H9 (cell line): ENCODE results near the gene FOSL2. TPM values are rescaled to one million over a fixed set of nuclear protein-coding genes. Genes with fewer than 3 reads are reported as not detected.
A peak's percentile ranks its signal among the peaks of the same experiment; 100 is the strongest.

ENCODE experiments used
- DNase-seq: peaks from one replicate; pipeline ENCODE4 v3.0.0-alpha.2; 2017
- H2AFZ ChIP-seq: one replicate; pipeline ENCODE4 v1.6.1; 2013; ENCODE audit warnings: mild to moderate bottlenecking, low read length, control low read depth, moderate library complexity
- H2AK5ac ChIP-seq: 2 replicates; pipeline ENCODE4 v1.6.1; 2013; ENCODE audit warnings: low read length, control low read depth, mixed read lengths; ENCODE audit not compliant: insufficient read length
- H2BK120ac ChIP-seq: one replicate; pipeline ENCODE4 v1.6.1; 2013; ENCODE audit warnings: low read depth, mild to moderate bottlenecking, low read length, control low read depth, inconsistent platforms; ENCODE audit not compliant: poor library complexity, severe bottlenecking
- H2BK12ac ChIP-seq: 2 replicates; pipeline ENCODE4 v1.6.1; 2013; ENCODE audit warnings: low read length, control low read depth, mixed read lengths, low read depth; ENCODE audit not compliant: insufficient read length
- H2BK15ac ChIP-seq: 2 replicates; pipeline ENCODE4 v1.6.1; 2013; ENCODE audit warnings: low read depth, low read length, control low read depth
- H2BK20ac ChIP-seq: one replicate; pipeline ENCODE4 v1.6.1; 2013; ENCODE audit warnings: low read depth, mild to moderate bottlenecking, low read length, control low read depth, inconsistent platforms; ENCODE audit not compliant: poor library complexity, severe bottlenecking
- H2BK5ac ChIP-seq: 2 replicates; pipeline ENCODE4 v1.6.1; 2013; ENCODE audit warnings: low read length, control low read depth, mixed read lengths; ENCODE audit not compliant: insufficient read length
- H3K14ac ChIP-seq: 2 replicates; pipeline ENCODE4 v1.6.1; 2013; ENCODE audit warnings: low read length, control low read depth; ENCODE audit not compliant: insufficient read depth
- H3K18ac ChIP-seq: 2 replicates; pipeline ENCODE4 v1.6.1; 2013; ENCODE audit warnings: low read depth, mild to moderate bottlenecking, mixed read lengths, low read length, control low read depth; ENCODE audit not compliant: insufficient read length
- H3K23ac ChIP-seq: 2 replicates; pipeline ENCODE4 v1.6.1; 2013; ENCODE audit warnings: low read length, control low read depth, mixed read lengths, low read depth; ENCODE audit not compliant: insufficient read length
- H3K23me2 ChIP-seq: 2 replicates; pipeline ENCODE4 v1.6.1; 2013; ENCODE audit warnings: low read depth, mild to moderate bottlenecking, mixed read lengths, low read length, control low read depth; ENCODE audit not compliant: insufficient read length, poor library complexity, severe bottlenecking
- H3K27ac ChIP-seq: 2 replicates; pipeline ENCODE4 v1.5.1; 2013; ENCODE audit warnings: low read length, control low read depth, mixed read lengths, low read depth; ENCODE audit not compliant: insufficient read length
- H3K27me3 ChIP-seq: 2 replicates; pipeline ENCODE4 v1.6.1; 2013; ENCODE audit warnings: low read length, control low read depth, inconsistent platforms; ENCODE audit not compliant: insufficient read depth
- H3K4ac ChIP-seq: 2 replicates; pipeline ENCODE4 v1.6.1; 2013; ENCODE audit warnings: low read depth, mild to moderate bottlenecking, control low read depth, inconsistent platforms, low read length, moderate library complexity
- H3K4me1 ChIP-seq: 2 replicates; pipeline ENCODE4 v1.6.1; 2013; ENCODE audit warnings: low read length, control low read depth, inconsistent platforms; ENCODE audit not compliant: insufficient read depth
- H3K4me2 ChIP-seq: 2 replicates; pipeline ENCODE4 v1.6.1; 2013; ENCODE audit warnings: low read length, control low read depth, mixed read lengths; ENCODE audit not compliant: insufficient read length, insufficient read depth
- H3K56ac ChIP-seq: 2 replicates; pipeline ENCODE4 v1.6.1; 2013; ENCODE audit warnings: low read depth, mild to moderate bottlenecking, mixed read lengths, low read length, control low read depth; ENCODE audit not compliant: insufficient read length
- H3K79me1 ChIP-seq: 2 replicates; pipeline ENCODE4 v1.6.1; 2013; ENCODE audit warnings: low read depth, mild to moderate bottlenecking, moderate library complexity, low read length, control low read depth, inconsistent platforms; ENCODE audit not compliant: insufficient read depth, poor library complexity, severe bottlenecking
- H3K79me2 ChIP-seq: 2 replicates; pipeline ENCODE4 v1.6.1; 2013; ENCODE audit warnings: low read length, control low read depth, inconsistent platforms; ENCODE audit not compliant: insufficient read depth
- H3K9ac ChIP-seq: 2 replicates; pipeline ENCODE4 v1.6.1; 2013; ENCODE audit warnings: low read length, control low read depth, mixed read lengths; ENCODE audit not compliant: insufficient read length; ENCODE audit errors: extremely low read depth
- H3K9me3 ChIP-seq: one replicate; pipeline ENCODE4 v1.6.1; 2013; ENCODE audit warnings: low read depth, low read length, inconsistent platforms; ENCODE audit not compliant: control insufficient read depth
- H3T11ph ChIP-seq: one replicate; pipeline ENCODE4 v1.6.1; 2013; ENCODE audit warnings: mild to moderate bottlenecking, low read length, control low read depth, inconsistent platforms
- H4K20me1 ChIP-seq: one replicate; pipeline ENCODE4 v1.6.1; 2013; ENCODE audit not compliant: control insufficient read depth, insufficient read length, insufficient read depth
- H4K5ac ChIP-seq: 2 replicates; pipeline ENCODE4 v1.6.1; 2013; ENCODE audit warnings: low read depth, mild to moderate bottlenecking, mixed read lengths, low read length, control low read depth; ENCODE audit not compliant: insufficient read length
- H4K8ac ChIP-seq: replicated peaks from 2 replicates; pipeline ENCODE4 v1.6.1; 2013; ENCODE audit warnings: low read length, control low read depth, mixed read lengths, low read depth; ENCODE audit not compliant: insufficient read length
- H4K91ac ChIP-seq: 2 replicates; pipeline ENCODE4 v1.6.1; 2013; ENCODE audit warnings: low read depth, mild to moderate bottlenecking, moderate library complexity, mixed read lengths, low read length, control low read depth; ENCODE audit not compliant: insufficient read length
- H3K27ac Mint-ChIP-seq, 3 experiments: 2 replicates in 2 of 3; 3 replicates in 1 of 3; pipeline ENCODE4 v1.8.0; 2020 to 2021; ENCODE audit warnings: mixed read lengths in 3 of 3, mild to moderate bottlenecking in 1 of 3, moderate library complexity in 1 of 3
- H3K27me3 Mint-ChIP-seq: 2 replicates; pipeline ENCODE4 v1.8.0; 2021; ENCODE audit warnings: low read depth, mild to moderate bottlenecking, moderate library complexity, mixed read lengths
- H3K36me3 Mint-ChIP-seq, 3 experiments: 2 replicates in 2 of 3; 3 replicates in 1 of 3; pipeline ENCODE4 v1.8.0; 2020 to 2021; ENCODE audit warnings: low read depth in 3 of 3, mixed read lengths in 3 of 3; ENCODE audit not compliant: insufficient read depth in 1 of 3
- H3K4me1 Mint-ChIP-seq, 2 experiments: 2 replicates each; pipeline ENCODE4 v1.8.0; 2020; ENCODE audit warnings: mixed read lengths in 2 of 2
- H3K4me3 Mint-ChIP-seq, 2 experiments: 2 replicates in 1 of 2; 3 replicates in 1 of 2; pipeline ENCODE4 v1.8.0; 2020 to 2021; ENCODE audit warnings: mild to moderate bottlenecking in 2 of 2, mixed read lengths in 2 of 2, moderate library complexity in 1 of 2
- H3K9me3 Mint-ChIP-seq, 2 experiments: 2 replicates in 1 of 2; 3 replicates in 1 of 2; pipeline ENCODE4 v1.8.0; 2020; ENCODE audit warnings: mild to moderate bottlenecking in 2 of 2, mixed read lengths in 2 of 2, moderate library complexity in 1 of 2
- WGBS: extraction: QIAGEN DNeasy Blood & Tissue Kit; methylation state at CpG from one replicate; pipeline ENCODE4 v1.1.7; 2013; ENCODE audit warnings: missing lambda C conversion rate, low lambda C conversion rate, mixed read lengths; ENCODE audit not compliant: insufficient read length; ENCODE audit errors: extremely low coverage; 5-methylcytosine and 5-hydroxymethylcytosine counted together
- total RNA-seq: library from RNA; stranded (reverse); gene quantifications from 2 replicates; pipeline ENCODE4 v1.2.1, GENCODE V29; 2021
- TF ChIP-seq, protein P1 (sequence below): fragments of 200-600 bp; sonication (generic); conservative IDR thresholded peaks from 3 replicates; pipeline ENCODE4 v1.8.0; 2021; ENCODE audit warnings: antibody characterized with exemption, mild to moderate bottlenecking

FOSL2 gene
- total RNA-seq, 1 experiment from 2014 or later = 7.4 TPM

DNA sequence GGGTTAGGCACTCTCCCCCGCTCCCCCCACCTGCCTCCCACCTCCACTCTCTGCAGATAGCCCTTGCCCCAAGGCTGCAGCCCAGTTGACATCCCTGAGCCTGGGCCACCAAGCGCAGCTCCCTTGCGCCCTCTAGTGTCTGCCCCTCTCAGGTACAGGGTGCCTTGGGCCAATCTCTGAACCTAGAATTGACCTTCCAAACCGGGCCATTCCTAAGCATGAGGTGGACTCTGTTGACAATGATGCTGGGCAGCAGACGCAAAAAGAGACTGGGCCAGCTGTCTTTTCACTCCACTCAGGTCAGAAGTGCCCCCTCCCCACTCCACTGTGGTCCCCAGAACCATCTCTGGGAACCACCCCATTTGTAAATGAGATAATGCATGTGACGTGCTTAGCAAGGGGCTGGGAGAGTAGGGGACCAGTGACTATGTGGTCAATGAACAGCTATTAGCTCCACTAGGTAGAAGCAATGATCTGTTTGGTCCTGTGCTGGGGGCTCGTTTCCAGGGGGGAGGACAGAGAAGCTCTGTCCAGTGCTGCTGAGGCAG lies 60.0 kb downstream of the FOSL2 start:
- Histone ChIP-seq H3K27me3 (no peaks in the 10 kb centered on the region), H2AFZ (no peak overlapping the region), H2BK120ac (no peak overlapping the region), H2BK20ac (no peak overlapping the region), H2BK5ac (no peak overlapping the region), H3K9me3 (no peaks in the 10 kb centered on the region), H3K56ac (no peak overlapping the region), H4K91ac (no peak overlapping the region), H4K5ac (no peak overlapping the region), H3K18ac (no peak overlapping the region), H3K23ac (no peak overlapping the region), H3K23me2 (no peaks in the 10 kb centered on the region), H3K4ac (no peak overlapping the region), H2AK5ac (no peak overlapping the region), H3K4me1 (no peaks in the 10 kb centered on the region; the same call in 1 of the 2 replicates), H4K20me1 (no peaks in the 10 kb centered on the region), H2BK15ac (no peak overlapping the region), H3K79me2 (no peaks in the 10 kb centered on the region), H3K9ac (no peak overlapping the region), H4K8ac (no peak overlapping the region), H3K27ac (no peak overlapping the region), H3K79me1 (no peaks in the 10 kb centered on the region), H2BK12ac (no peak overlapping the region), H3K4me2 (no peak overlapping the region), H3K14ac (no peak overlapping the region), H3T11ph (no peak overlapping the region)
- Mint-ChIP-seq H3K36me3 (no peaks in the 10 kb centered on the region), H3K27me3 (no peaks in the 10 kb centered on the region; the same call in 1 of the 2 replicates), H3K4me3 (no peak overlapping the region), H3K27ac (no peak overlapping the region), H3K4me1 (peaks cover 9 to 13% of the 10 kb centered on the region in 2 experiments), H3K9me3 (no peaks in the 10 kb centered on the region)
- TF ChIP-seq, protein P1, sequence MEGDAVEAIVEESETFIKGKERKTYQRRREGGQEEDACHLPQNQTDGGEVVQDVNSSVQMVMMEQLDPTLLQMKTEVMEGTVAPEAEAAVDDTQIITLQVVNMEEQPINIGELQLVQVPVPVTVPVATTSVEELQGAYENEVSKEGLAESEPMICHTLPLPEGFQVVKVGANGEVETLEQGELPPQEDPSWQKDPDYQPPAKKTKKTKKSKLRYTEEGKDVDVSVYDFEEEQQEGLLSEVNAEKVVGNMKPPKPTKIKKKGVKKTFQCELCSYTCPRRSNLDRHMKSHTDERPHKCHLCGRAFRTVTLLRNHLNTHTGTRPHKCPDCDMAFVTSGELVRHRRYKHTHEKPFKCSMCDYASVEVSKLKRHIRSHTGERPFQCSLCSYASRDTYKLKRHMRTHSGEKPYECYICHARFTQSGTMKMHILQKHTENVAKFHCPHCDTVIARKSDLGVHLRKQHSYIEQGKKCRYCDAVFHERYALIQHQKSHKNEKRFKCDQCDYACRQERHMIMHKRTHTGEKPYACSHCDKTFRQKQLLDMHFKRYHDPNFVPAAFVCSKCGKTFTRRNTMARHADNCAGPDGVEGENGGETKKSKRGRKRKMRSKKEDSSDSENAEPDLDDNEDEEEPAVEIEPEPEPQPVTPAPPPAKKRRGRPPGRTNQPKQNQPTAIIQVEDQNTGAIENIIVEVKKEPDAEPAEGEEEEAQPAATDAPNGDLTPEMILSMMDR = peak; percentile 94
- peak; percentile 86 for DNase-seq
- no CpG with 5 or more reads among the region's 7 CpGs for WGBS
